ENCODE results near the gene DIP2A. TPM values are rescaled to one million over a fixed set of nuclear protein-coding genes. Genes with fewer than 3 reads are reported as not detected.

The DIP2A gene
- total and polyA plus RNA-seq, 4 donors, result 15.5 to 71.4 (median 28.7) TPM

DNA sequence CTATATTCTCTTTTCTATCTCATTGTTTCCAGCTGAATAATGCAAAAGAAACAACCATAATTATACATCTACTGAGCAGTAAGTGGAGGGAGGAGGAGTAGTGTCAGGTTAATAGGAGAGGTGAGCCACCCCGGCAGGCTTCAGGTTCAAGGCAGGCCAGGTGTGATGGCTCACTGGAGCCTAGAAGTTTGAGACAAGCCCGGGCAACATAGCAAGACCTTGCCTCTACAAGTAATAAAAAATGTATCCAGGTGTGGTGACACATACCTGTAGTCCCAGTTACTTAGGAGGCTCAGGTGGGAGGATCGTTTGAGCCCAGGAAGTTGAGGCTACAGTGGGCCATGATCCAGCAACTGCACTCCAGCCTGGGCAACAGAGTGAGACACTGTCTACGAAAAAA lies 1.9 kb upstream of the DIP2A start:
- peaks cover 8 to 29% (median 25%) of the 10 kb centered on the region in 5 donors for H3K4me1 ChIP-seq (ENCODE audit: control insufficient read depth in 5 of 5, insufficient read depth in 5 of 5, low read length in 5 of 5)
- H3K27ac ChIP-seq (ENCODE audit: low read depth in 1 of 2, low read length in 1 of 2), result peak overlapping the region in 1 of 2 donors; percentile 86
- TF ChIP-seq CTCF (IDR thresholded peaks at IDR 0.05; ENCODE audit: control extremely low read depth, extremely low read depth), result no peak
- DNase-seq (no peak), ATAC-seq (ENCODE audit: insufficient read depth, low FRiP score) (no peak)
- H3K9ac ChIP-seq (ENCODE audit: insufficient read depth in 1 of 2, low read length in 2 of 2), result no peak overlapping the region
- 92 to 95% methylated on average over 4 of the region's 4 CpGs for WGBS, 2 donors
- no peak overlapping the region for H3K4me3 ChIP-seq
- peaks cover 0 to 4% (median 1%) of the 10 kb centered on the region in 4 donors for H3K36me3 ChIP-seq (ENCODE audit: control insufficient read depth in 4 of 4, insufficient read depth in 4 of 4, low read length in 4 of 4)
- no peaks in the 10 kb centered on the region for H3K27me3 ChIP-seq (ENCODE audit: control insufficient read depth in 3 of 3, insufficient read depth in 3 of 3, low read length in 2 of 3)
- H3K9me3 ChIP-seq (ENCODE audit: control insufficient read depth in 4 of 4, insufficient read depth in 3 of 4, low read length in 3 of 4), result no peaks in the 10 kb centered on the region

DNA sequence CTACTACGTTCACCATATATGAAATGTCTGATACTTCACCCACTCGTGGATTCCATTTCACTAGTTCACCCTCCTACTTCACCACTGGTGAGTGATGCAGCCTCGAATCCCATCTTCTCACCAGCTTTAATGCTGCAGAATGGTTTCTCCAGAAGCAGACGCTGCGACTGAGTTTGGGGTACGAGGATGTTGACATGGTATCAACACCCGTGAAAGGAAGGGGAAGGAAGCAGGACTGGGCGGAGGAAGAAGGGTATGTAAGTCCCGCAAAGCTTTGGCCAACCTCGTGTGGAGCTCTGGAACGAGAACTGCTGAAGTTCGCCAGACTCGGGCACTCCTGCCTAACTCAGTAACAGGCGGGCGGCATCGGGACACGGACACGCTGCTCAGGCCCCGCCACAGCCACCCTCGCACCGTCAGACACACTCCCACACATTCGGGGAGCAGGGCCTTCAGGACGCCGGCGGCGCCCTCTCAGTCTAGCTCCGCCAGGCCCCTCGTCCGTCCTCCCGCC lies 833 bp upstream of the DIP2A start:
- H3K27me3 ChIP-seq (ENCODE audit: control insufficient read depth in 3 of 3, insufficient read depth in 3 of 3, low read length in 2 of 3), result no peaks in the 10 kb centered on the region
- H3K9me3 ChIP-seq (ENCODE audit: control insufficient read depth in 4 of 4, insufficient read depth in 3 of 4, low read length in 3 of 4), result no peaks in the 10 kb centered on the region
- peaks cover 0 to 4% (median 2%) of the 10 kb centered on the region in 4 donors for H3K36me3 ChIP-seq (ENCODE audit: control insufficient read depth in 4 of 4, insufficient read depth in 4 of 4, low read length in 4 of 4)
- H3K4me3 ChIP-seq, result peak overlapping the region; percentile 76
- no peak for TF ChIP-seq CTCF (IDR thresholded peaks at IDR 0.05; ENCODE audit: control extremely low read depth, extremely low read depth)
- WGBS, 2 donors, result 1% methylated on average over 29 to 30 of the region's 30 CpGs
- peak overlapping the region; percentile 87 to 91 for H3K9ac ChIP-seq (ENCODE audit: insufficient read depth in 1 of 2, low read length in 2 of 2)
- peak; percentile 35 to 49 (median 46) for DNase-seq
- peak overlapping the region; percentile 86 to 90 for H3K27ac ChIP-seq (ENCODE audit: low read depth in 1 of 2, low read length in 1 of 2)
- peak; percentile 3 for ATAC-seq (ENCODE audit: insufficient read depth, low FRiP score)
- H3K4me1 ChIP-seq (ENCODE audit: control insufficient read depth in 5 of 5, insufficient read depth in 5 of 5, low read length in 5 of 5), result peaks cover 8 to 29% (median 25%) of the 10 kb centered on the region in 5 donors

- H3K4me1 ChIP-seq (ENCODE audit: control insufficient read depth in 5 of 5, insufficient read depth in 5 of 5, low read length in 5 of 5), result peaks cover 8 to 29% (median 24%) of the 10 kb centered on the region in 5 donors
- WGBS, 2 donors, result 0% methylated on average over 21 to 36 of the region's 36 CpGs
- DNase-seq (no peak), ATAC-seq (ENCODE audit: insufficient read depth, low FRiP score) (no peak)
- peak overlapping the region; percentile 72 for H3K4me3 ChIP-seq
- peak overlapping the region; percentile 82 to 97 for H3K27ac ChIP-seq (ENCODE audit: low read depth in 1 of 2, low read length in 1 of 2)
- H3K9me3 ChIP-seq (ENCODE audit: control insufficient read depth in 4 of 4, insufficient read depth in 3 of 4, low read length in 3 of 4), result no peaks in the 10 kb centered on the region
- no peaks in the 10 kb centered on the region for H3K27me3 ChIP-seq (ENCODE audit: control insufficient read depth in 3 of 3, insufficient read depth in 3 of 3, low read length in 2 of 3)
- no peak for TF ChIP-seq CTCF (IDR thresholded peaks at IDR 0.05; ENCODE audit: control extremely low read depth, extremely low read depth)
- H3K36me3 ChIP-seq (ENCODE audit: control insufficient read depth in 4 of 4, insufficient read depth in 4 of 4, low read length in 4 of 4), result peaks cover 0 to 4% (median 3%) of the 10 kb centered on the region in 4 donors
- H3K9ac ChIP-seq (ENCODE audit: insufficient read depth in 1 of 2, low read length in 2 of 2), result peak overlapping the region; percentile 52 to 63
Measured at GRCh38 chr21:46459024-46459355, 299 bp downstream of the DIP2A start.
